K562 (cell line): ENCODE data around the gene PTOV1.
A peak's percentile ranks its signal among the peaks of the same experiment; 100 is the strongest.

ENCODE experiments used
- ATF2 ChIP-seq: sonication (generic); formaldehyde crosslinking; IDR thresholded peaks from 2 replicates; pipeline ENCODE4 v1.8.1; 2022; ENCODE audit warnings: missing genetic modification reagents
- CTCF ChIP-seq, 3 experiments: IDR thresholded peaks in 2 of 3; conservative IDR thresholded peaks in 1 of 3; 2 replicates each; pipeline ENCODE4 v1.5.1; 2011 to 2012; ENCODE audit warnings: low read length in 3 of 3, mild to moderate bottlenecking in 3 of 3, control low read depth in 2 of 3, improper control_type of control experiment in 1 of 3, inconsistent platforms in 1 of 3, low read depth in 1 of 3, mixed read lengths in 1 of 3, moderate library complexity in 1 of 3; ENCODE audit not compliant: insufficient read depth in 2 of 3
- E2F1 ChIP-seq: sonication (generic); formaldehyde crosslinking; IDR thresholded peaks from 2 replicates; pipeline ENCODE4 v1.8.1; 2023; ENCODE audit warnings: mild to moderate bottlenecking, missing genetic modification reagents, moderate library complexity
- ELF2 ChIP-seq: fragments of 250-450 bp; sonication (Bioruptor Pico); IDR thresholded peaks from 2 replicates; pipeline ENCODE4 v1.5.0; 2021; ENCODE audit warnings: mild to moderate bottlenecking
- EZH2 ChIP-seq: IDR thresholded peaks from 2 replicates; pipeline ENCODE4 v1.6.1; 2012; ENCODE audit warnings: low read depth, mild to moderate bottlenecking, inconsistent platforms, low read length, borderline replicate concordance
- HBP1 ChIP-seq: fragments of 450-650 bp; formaldehyde crosslinking; IDR thresholded peaks from 2 replicates; pipeline ENCODE4 v1.4.0; 2022; ENCODE audit warnings: missing genetic modification characterization
- KLF13 ChIP-seq: fragments of 450-650 bp; IDR thresholded peaks from 2 replicates; pipeline ENCODE4 v1.6.1; 2016; ENCODE audit warnings: missing genetic modification characterization, low read depth, mild to moderate bottlenecking, missing compliant biosample characterization, moderate library complexity, borderline replicate concordance
- POLR2AphosphoS5 ChIP-seq: IDR thresholded peaks from 2 replicates; pipeline ENCODE4 v1.6.1; 2011; ENCODE audit warnings: mild to moderate bottlenecking, low read depth, low read length, moderate library complexity; ENCODE audit not compliant: control insufficient read depth, insufficient read depth
- RFX5 ChIP-seq: IDR thresholded peaks from 2 replicates; pipeline ENCODE4 v1.6.1; 2011; ENCODE audit warnings: low read depth, mild to moderate bottlenecking, improper control_type of control experiment, low read length
- SMARCE1 ChIP-seq: fragments of 450-650 bp; IDR thresholded peaks from 2 replicates; pipeline ENCODE4 v1.7.1; 2016; ENCODE audit warnings: mild to moderate bottlenecking
- SOX6 ChIP-seq: fragments of 450-650 bp; IDR thresholded peaks from 2 replicates; pipeline ENCODE4 v1.6.1; 2014; ENCODE audit warnings: mild to moderate bottlenecking

- TF ChIP-seq ELF2 (CRISPR knock-in tag): no peak
- no peak for TF ChIP-seq HBP1
- TF ChIP-seq CTCF (IDR thresholded peaks at IDR 0.05 in 2 of 3, conservative IDR thresholded peaks at IDR 0.05 in 1 of 3; ENCODE audit: insufficient read depth in 2 of 3, low read depth in 1 of 3, low read length in 3 of 3): no peak
- TF ChIP-seq SMARCE1: no peak
- TF ChIP-seq EZH2: no peak
- TF ChIP-seq POLR2AphosphoS5: 0 out of 2 replicates have a peak, but pooled peaks have one; percentile 1
- no peak for TF ChIP-seq SOX6
- no peak for TF ChIP-seq KLF13
- TF ChIP-seq E2F1 (CRISPR knock-in tag): no peak
- TF ChIP-seq ATF2 (CRISPR knock-in tag): no peak
- TF ChIP-seq RFX5: no peak
Measured at GRCh38 chr19:49857061-49857837, 6.3 kb downstream of the PTOV1 start.
